Lower lobe of right lung (tissue), 2 donors: ENCODE results near the gene SARS1. TPM values are rescaled to one million over a fixed set of nuclear protein-coding genes. Genes with fewer than 3 reads are reported as not detected.

Experiments used
- ATAC-seq, 2 donors: fragments of 200-7000 bp; cut with Tn5 transposase; one replicate each; pipeline ENCODE4 v1.9.1; 2020 to 2022; ENCODE audit warnings: mild to moderate bottlenecking in 2 of 2, moderate library complexity in 2 of 2
- DNase-seq: peaks from one replicate; pipeline ENCODE4 v3.0.0-alpha.2; 2020
- H3K27ac ChIP-seq: fragments of 200-600 bp; one replicate; pipeline ENCODE4 v1.8.0; 2022
- H3K27me3 ChIP-seq: fragments of 200-600 bp; one replicate; pipeline ENCODE4 v1.8.0; 2022; ENCODE audit warnings: low read depth
- H3K36me3 ChIP-seq: fragments of 200-600 bp; one replicate; pipeline ENCODE4 v1.8.0; 2022; ENCODE audit warnings: mild to moderate bottlenecking
- H3K4me1 ChIP-seq: fragments of 200-600 bp; one replicate; pipeline ENCODE4 v1.8.0; 2022
- H3K4me3 ChIP-seq: fragments of 200-600 bp; one replicate; pipeline ENCODE4 v1.8.0; 2022; ENCODE audit warnings: mild to moderate bottlenecking
- H3K9me3 ChIP-seq: fragments of 200-600 bp; one replicate; pipeline ENCODE4 v1.8.0; 2022
- CTCF ChIP-seq: fragments of 200-600 bp; IDR thresholded peaks from one replicate; pipeline ENCODE4 v1.8.0; 2022; ENCODE audit warnings: antibody characterized with exemption, mild to moderate bottlenecking
- intact Hi-C: fragments of 100-400 bp; cut with DNase I; formaldehyde crosslinking; loops from one replicate; pipeline ENCODE4 v1.11.0; 2022
- total RNA-seq: library from RNA; stranded (reverse); fragmentation: NEBNext Ultra II Directional; extraction: Animal tissue kit (Norgen Biotek cat#: 25700); gene quantifications from one replicate; pipeline ENCODE4 v1.2.1, GENCODE V29; 2021
- donor health status: DM: no; HTN: yes; CAD: no; lungs with severe emphysema.

Gene SARS1
- total RNA-seq, 1 donor from 2014 or later: 188 TPM

GRCh38 chr1:109273570-109274288 is 60.0 kb downstream of the SARS1 start:
- peak overlapping the region; percentile 73 for H3K27ac ChIP-seq
- TF ChIP-seq CTCF: no peak
- peak; percentile 54 to 60 for ATAC-seq
- H3K4me1 ChIP-seq: peaks cover 31% of the 10 kb centered on the region
- intact Hi-C loops: loop anchor here (10.0 kb wide), 1 partner anchor 131 kb away; no protein-coding TSS in a partner anchor
- DNase-seq: peak; percentile 52
- H3K36me3 ChIP-seq: no peaks in the 10 kb centered on the region
- H3K27me3 ChIP-seq: no peaks in the 10 kb centered on the region
- H3K9me3 ChIP-seq: no peaks in the 10 kb centered on the region
- H3K4me3 ChIP-seq: peak overlapping the region; percentile 45

GRCh38 chr1:109274533-109275476 is 61.1 kb downstream of the SARS1 start:
- Histone ChIP-seq H3K27me3 (no peaks in the 10 kb centered on the region), H3K27ac (peak overlapping the region; percentile 73), H3K36me3 (no peaks in the 10 kb centered on the region), H3K4me3 (peak overlapping the region; percentile 45), H3K9me3 (no peaks in the 10 kb centered on the region), H3K4me1 (peaks cover 31% of the 10 kb centered on the region)
- intact Hi-C loops: loop anchor here (10.0 kb wide), 1 partner anchor 130 kb away; no protein-coding TSS in a partner anchor
- DNase-seq (peak; percentile 84), ATAC-seq (peak; percentile 78 to 82)
- TF ChIP-seq CTCF: no peak

- intact Hi-C loops: loop anchor here (10.0 kb wide), 1 partner anchor 129 kb away; no protein-coding TSS in a partner anchor
- Histone ChIP-seq H3K9me3 (no peaks in the 10 kb centered on the region), H3K27ac (peak overlapping the region; percentile 73), H3K27me3 (no peaks in the 10 kb centered on the region), H3K4me1 (peaks cover 31% of the 10 kb centered on the region), H3K36me3 (no peaks in the 10 kb centered on the region), H3K4me3 (peak overlapping the region; percentile 45)
- no peak for TF ChIP-seq CTCF
- ATAC-seq (no peak), DNase-seq (peak; percentile 28)
Observed at GRCh38 chr1:109275706-109276345, 62.1 kb downstream of the SARS1 start.

- intact Hi-C loops: loop anchor here (10.0 kb wide), 1 partner anchor 127 kb away; no protein-coding TSS in a partner anchor
- Histone ChIP-seq H3K27me3 (no peaks in the 10 kb centered on the region), H3K9me3 (no peaks in the 10 kb centered on the region), H3K4me3 (no peak overlapping the region), H3K36me3 (no peaks in the 10 kb centered on the region), H3K4me1 (peaks cover 45% of the 10 kb centered on the region), H3K27ac (peak overlapping the region; percentile 73)
- ATAC-seq: peak; percentile 79 to 87
- peak; percentile 90 for TF ChIP-seq CTCF
- DNase-seq: peak; percentile 91
Observed at GRCh38 chr1:109277434-109278204, 63.9 kb downstream of the SARS1 start.
